Ishikawa (cell line): ENCODE results near the gene KHSRP.

Experiments
- CEBPB ChIP-seq: IDR thresholded peaks from 2 replicates; pipeline ENCODE4 v1.6.1; 2012
- EP300 ChIP-seq: IDR thresholded peaks from 2 replicates; pipeline ENCODE4 v1.6.1; 2012; ENCODE audit warnings: borderline replicate concordance
- MAX ChIP-seq: IDR thresholded peaks from 2 replicates; pipeline ENCODE4 v1.6.1; 2012
- RAD21 ChIP-seq: IDR thresholded peaks from 2 replicates; pipeline ENCODE4 v1.6.1; 2012; ENCODE audit warnings: low read depth
- TAF1 ChIP-seq: IDR thresholded peaks from 2 replicates; pipeline ENCODE4 v1.6.1; 2012; ENCODE audit warnings: low read depth, mild to moderate bottlenecking
- TCF12 ChIP-seq: IDR thresholded peaks from 2 replicates; pipeline ENCODE4 v1.6.1; 2012; ENCODE audit warnings: low read depth
- TEAD4 ChIP-seq: IDR thresholded peaks from 2 replicates; pipeline ENCODE4 v1.6.1; 2012
- USF1 ChIP-seq: IDR thresholded peaks from 2 replicates; pipeline ENCODE4 v1.6.1; 2012
- YY1 ChIP-seq: IDR thresholded peaks from 2 replicates; pipeline ENCODE4 v1.6.1; 2012; ENCODE audit warnings: low read depth
- TF ChIP-seq, protein P1 (sequence below): IDR thresholded peaks from 2 replicates; pipeline ENCODE4 v1.6.1; 2012; ENCODE audit warnings: low read depth, mild to moderate bottlenecking

DNA sequence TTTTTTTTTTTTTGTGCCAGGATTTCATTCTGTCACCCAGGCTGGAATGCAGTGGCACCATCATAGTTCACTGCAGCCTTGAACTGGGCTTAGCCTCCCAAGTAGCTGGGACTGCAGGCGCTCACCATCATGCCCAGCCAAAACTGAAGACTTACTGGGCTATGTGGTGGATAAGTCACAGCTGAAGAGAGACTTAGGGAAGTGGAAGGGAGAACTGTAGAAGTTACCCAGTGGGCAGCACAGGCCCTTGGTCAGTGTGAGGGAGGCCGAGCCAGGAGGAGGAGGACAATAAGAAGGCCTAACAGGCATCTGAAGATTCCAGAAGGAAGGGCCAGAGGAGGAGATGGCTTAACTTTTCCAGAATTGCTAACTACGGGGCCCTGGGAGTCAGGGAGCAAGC, 44.9 kb downstream of the KHSRP start:
- TF ChIP-seq YY1: no peak
- TF ChIP-seq USF1: no peak
- TF ChIP-seq EP300: no peak
- TF ChIP-seq TEAD4: no peak
- TF ChIP-seq TCF12: no peak
- TF ChIP-seq TAF1: no peak
- TF ChIP-seq, protein P1, sequence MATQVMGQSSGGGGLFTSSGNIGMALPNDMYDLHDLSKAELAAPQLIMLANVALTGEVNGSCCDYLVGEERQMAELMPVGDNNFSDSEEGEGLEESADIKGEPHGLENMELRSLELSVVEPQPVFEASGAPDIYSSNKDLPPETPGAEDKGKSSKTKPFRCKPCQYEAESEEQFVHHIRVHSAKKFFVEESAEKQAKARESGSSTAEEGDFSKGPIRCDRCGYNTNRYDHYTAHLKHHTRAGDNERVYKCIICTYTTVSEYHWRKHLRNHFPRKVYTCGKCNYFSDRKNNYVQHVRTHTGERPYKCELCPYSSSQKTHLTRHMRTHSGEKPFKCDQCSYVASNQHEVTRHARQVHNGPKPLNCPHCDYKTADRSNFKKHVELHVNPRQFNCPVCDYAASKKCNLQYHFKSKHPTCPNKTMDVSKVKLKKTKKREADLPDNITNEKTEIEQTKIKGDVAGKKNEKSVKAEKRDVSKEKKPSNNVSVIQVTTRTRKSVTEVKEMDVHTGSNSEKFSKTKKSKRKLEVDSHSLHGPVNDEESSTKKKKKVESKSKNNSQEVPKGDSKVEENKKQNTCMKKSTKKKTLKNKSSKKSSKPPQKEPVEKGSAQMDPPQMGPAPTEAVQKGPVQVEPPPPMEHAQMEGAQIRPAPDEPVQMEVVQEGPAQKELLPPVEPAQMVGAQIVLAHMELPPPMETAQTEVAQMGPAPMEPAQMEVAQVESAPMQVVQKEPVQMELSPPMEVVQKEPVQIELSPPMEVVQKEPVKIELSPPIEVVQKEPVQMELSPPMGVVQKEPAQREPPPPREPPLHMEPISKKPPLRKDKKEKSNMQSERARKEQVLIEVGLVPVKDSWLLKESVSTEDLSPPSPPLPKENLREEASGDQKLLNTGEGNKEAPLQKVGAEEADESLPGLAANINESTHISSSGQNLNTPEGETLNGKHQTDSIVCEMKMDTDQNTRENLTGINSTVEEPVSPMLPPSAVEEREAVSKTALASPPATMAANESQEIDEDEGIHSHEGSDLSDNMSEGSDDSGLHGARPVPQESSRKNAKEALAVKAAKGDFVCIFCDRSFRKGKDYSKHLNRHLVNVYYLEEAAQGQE: no peak
- no peak for TF ChIP-seq MAX
- TF ChIP-seq CEBPB: no peak
- TF ChIP-seq RAD21: no peak
